ENCODE data around the gene ATG16L2. TPM values are rescaled to one million over a fixed set of nuclear protein-coding genes. Genes with fewer than 3 reads are reported as not detected.

Gene ATG16L2
- total and polyA plus RNA-seq, 9 of the 15 experiments (the other 6 are each of a cell fraction or from before 2014, with no cell fraction given), result 0.18 to 11.2 (median 6.2) TPM

- TF ChIP-seq TCFL5 (CRISPR knock-in tag; conservative IDR thresholded peaks at IDR 0.05) (no peak), POLR3G (IDR thresholded peaks at IDR 0.05; ENCODE audit: extremely low read depth, insufficient read length, insufficient replicate concordance) (no peak), GTF2B (IDR thresholded peaks at IDR 0.05; ENCODE audit: extremely low read depth, insufficient read length) (no peak), PRPF4 (IDR thresholded peaks at IDR 0.05; ENCODE audit: insufficient read depth, low read depth, low read length, poor library complexity, severe bottlenecking) (peak; percentile 26), PATZ1 (CRISPR knock-in tag; IDR thresholded peaks at IDR 0.05; ENCODE audit: borderline replicate concordance) (no peak), VEZF1 (CRISPR knock-in tag; IDR thresholded peaks at IDR 0.05) (peak; percentile 82), PHF8 (IDR thresholded peaks at IDR 0.05; ENCODE audit: borderline replicate concordance, low read length) (peak; percentile 85; the same call in 1 of the 2 replicates), GTF2A2 (tag; IDR thresholded peaks at IDR 0.05) (no peak), PHB (CRISPR knock-in tag; IDR thresholded peaks at IDR 0.05) (no peak), THRA (IDR thresholded peaks at IDR 0.05) (no peak), KAT8 (IDR thresholded peaks at IDR 0.05; ENCODE audit: low read depth) (no peak), TFAP4 (CRISPR knock-in tag; IDR thresholded peaks at IDR 0.05; ENCODE audit: borderline replicate concordance) (no peak; the same call in 1 of the 2 replicates), SAP30 (IDR thresholded peaks at IDR 0.05; ENCODE audit: borderline replicate concordance, insufficient read depth, low read depth, low read length, poor library complexity, severe bottlenecking) (peak; percentile 46), HNRNPLL (IDR thresholded peaks at IDR 0.05; ENCODE audit: low read depth, low read length, poor library complexity, severe bottlenecking) (peak; percentile 90), GABPB2 (CRISPR knock-in tag; conservative IDR thresholded peaks at IDR 0.05) (no peak)
Measured at GRCh38 chr11:72814286-72815109, at the start of gene ATG16L2 (continued).

Measured in K562 (cell line).